Peyer's patch (tissue), 4 donors: ENCODE data around the gene RHO.

Source experiments
- POLR2A ChIP-seq, 2 donors: fragments of 450-650 bp; IDR thresholded peaks; one replicate each; pipeline ENCODE4 v1.5.1; 2017; ENCODE audit warnings: antibody characterized with exemption in 2 of 2, mild to moderate bottlenecking in 2 of 2, moderate library complexity in 2 of 2
- TF ChIP-seq, protein P1 (sequence below), 6 experiments: fragments of 450-650 bp in 4 of 6; fragments of 200-600 bp in 2 of 6; sonication (generic) in 1 of 6; IDR thresholded peaks; one replicate each; pipeline ENCODE4 v1.5.1; 2017 to 2019; ENCODE audit warnings: antibody characterized with exemption in 6 of 6, mild to moderate bottlenecking in 3 of 6, moderate library complexity in 1 of 6

DNA sequence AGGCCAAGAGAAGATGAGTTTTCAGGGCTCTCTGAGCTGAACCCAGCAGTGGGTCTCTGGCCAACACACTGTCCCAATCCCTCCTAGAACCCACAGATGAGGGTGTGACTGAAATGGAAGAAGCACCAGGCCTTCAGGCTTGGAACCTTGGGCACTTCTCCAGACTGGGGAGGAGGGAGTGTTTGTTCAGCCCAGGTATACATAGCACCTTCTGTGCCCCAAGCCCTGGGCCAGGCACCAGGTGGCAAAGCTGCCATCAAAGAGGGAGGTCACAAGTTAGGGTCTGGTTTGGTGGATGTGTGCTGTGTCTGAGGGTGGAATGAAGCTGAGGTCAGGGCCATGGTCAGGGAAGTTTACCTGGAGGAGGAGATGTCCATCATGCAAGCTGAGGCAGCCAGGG lies 15.8 kb upstream of the RHO start:
- TF ChIP-seq, protein P1, sequence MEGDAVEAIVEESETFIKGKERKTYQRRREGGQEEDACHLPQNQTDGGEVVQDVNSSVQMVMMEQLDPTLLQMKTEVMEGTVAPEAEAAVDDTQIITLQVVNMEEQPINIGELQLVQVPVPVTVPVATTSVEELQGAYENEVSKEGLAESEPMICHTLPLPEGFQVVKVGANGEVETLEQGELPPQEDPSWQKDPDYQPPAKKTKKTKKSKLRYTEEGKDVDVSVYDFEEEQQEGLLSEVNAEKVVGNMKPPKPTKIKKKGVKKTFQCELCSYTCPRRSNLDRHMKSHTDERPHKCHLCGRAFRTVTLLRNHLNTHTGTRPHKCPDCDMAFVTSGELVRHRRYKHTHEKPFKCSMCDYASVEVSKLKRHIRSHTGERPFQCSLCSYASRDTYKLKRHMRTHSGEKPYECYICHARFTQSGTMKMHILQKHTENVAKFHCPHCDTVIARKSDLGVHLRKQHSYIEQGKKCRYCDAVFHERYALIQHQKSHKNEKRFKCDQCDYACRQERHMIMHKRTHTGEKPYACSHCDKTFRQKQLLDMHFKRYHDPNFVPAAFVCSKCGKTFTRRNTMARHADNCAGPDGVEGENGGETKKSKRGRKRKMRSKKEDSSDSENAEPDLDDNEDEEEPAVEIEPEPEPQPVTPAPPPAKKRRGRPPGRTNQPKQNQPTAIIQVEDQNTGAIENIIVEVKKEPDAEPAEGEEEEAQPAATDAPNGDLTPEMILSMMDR (IDR thresholded peaks at IDR 0.05) = no peak
- no peak for TF ChIP-seq POLR2A (IDR thresholded peaks at IDR 0.05)
